NCI-H1694 treated with DMSO at 0.1 percent for 48 hours (cell line): Measurements from ENCODE around the gene MBD6.

Source experiments
- DNase-seq: peaks from one replicate; lab custom pipeline; 2025; lab: John Stamatoyannopoulos, UW

MBD6 gene

GRCh38 chr12:57576613-57577160 lies 54.1 kb downstream of the MBD6 start:
- no peak for DNase-seq

GRCh38 chr12:57577981-57578758 lies 55.5 kb downstream of the MBD6 start:
- no peak for DNase-seq

GRCh38 chr12:57579011-57579410 lies 56.4 kb downstream of the MBD6 start:
- no peak for DNase-seq
